ENCODE measurements around the gene MSI2.

DNA sequence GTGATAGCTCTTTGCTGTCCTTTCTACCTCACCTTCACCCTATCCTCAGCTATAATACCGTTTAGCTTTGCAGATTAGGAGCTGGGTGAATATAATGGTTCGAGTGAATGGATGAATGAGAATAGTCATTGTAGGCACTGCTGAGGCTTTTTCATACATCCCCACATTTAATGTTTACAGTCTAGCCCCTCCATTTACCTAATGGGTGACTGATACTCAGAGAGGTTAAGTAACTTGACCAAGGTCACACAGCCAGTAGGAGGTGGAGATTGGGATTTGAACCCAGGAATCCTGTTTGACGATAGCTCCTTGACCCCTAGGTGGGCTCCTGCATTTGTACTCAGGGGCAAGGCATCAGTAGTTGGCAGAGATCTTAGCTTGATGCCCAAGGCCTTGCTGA is 293.1 kb downstream of the MSI2 start:
- TF ChIP-seq CTCF (IDR thresholded peaks at IDR 0.05; ENCODE audit: extremely low read depth in 1 of 2, insufficient read depth in 1 of 2, low read depth in 1 of 2, low read length in 2 of 2): no peak
- TF ChIP-seq POLR2AphosphoS5 (IDR thresholded peaks at IDR 0.05; ENCODE audit: insufficient read depth, low read depth, low read length): no peak
- no peak for TF ChIP-seq EZH2 (IDR thresholded peaks at IDR 0.05; ENCODE audit: borderline replicate concordance, low read depth, low read length, severe bottlenecking)
- TF ChIP-seq, protein P1, sequence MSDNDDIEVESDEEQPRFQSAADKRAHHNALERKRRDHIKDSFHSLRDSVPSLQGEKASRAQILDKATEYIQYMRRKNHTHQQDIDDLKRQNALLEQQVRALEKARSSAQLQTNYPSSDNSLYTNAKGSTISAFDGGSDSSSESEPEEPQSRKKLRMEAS (IDR thresholded peaks at IDR 0.05; ENCODE audit: insufficient read depth, insufficient read length): no peak
- TF ChIP-seq JUN (IDR thresholded peaks at IDR 0.05; ENCODE audit: borderline replicate concordance, insufficient read depth, insufficient read length, low read depth): no peak

All from endothelial cell of umbilical vein (primary cell).